ENCODE results near the gene ABLIM2.
"Not testable (repeated sequence)": the region's sequence is repeated elsewhere in the genome, so short reads cannot be mapped to it uniquely, and the experiment has no call there.

ABLIM2 gene

DNA sequence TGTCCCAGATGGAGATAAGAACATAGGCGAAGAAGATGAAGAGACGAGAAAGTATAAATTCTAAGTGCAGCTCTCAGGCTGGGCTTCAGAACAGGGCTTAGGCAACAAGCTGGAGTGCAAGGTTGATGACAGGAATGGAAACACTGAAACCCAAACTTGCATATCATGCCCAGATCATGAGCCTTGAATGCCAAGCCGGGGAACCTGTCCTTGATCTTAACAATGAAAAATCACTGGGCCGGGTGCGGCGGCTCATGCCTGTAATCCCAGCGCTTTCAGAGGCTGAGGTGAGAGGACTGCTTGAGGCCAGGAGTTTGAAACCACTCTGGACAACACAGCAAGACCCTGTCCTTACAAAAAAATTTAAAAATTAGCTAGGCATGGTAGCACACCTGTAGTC, 236.1 kb downstream of the ABLIM2 start:
- no peaks in the 10 kb centered on the region for H3K27me3 Mint-ChIP-seq (ENCODE audit: low read depth, poor library complexity)
- no peak for TF ChIP-seq CTCF (IDR thresholded peaks at IDR 0.05)
- no peak overlapping the region for H3K4me3 Mint-ChIP-seq
- H3K36me3 Mint-ChIP-seq (ENCODE audit: low read depth) = peaks cover 63% of the 10 kb centered on the region
- no peak overlapping the region for H3K27ac Mint-ChIP-seq
- no peak for DNase-seq
- H3K9me3 Mint-ChIP-seq = peaks cover 30% of the 10 kb centered on the region
- peaks cover 19% of the 10 kb centered on the region for H3K4me1 Mint-ChIP-seq

DNA sequence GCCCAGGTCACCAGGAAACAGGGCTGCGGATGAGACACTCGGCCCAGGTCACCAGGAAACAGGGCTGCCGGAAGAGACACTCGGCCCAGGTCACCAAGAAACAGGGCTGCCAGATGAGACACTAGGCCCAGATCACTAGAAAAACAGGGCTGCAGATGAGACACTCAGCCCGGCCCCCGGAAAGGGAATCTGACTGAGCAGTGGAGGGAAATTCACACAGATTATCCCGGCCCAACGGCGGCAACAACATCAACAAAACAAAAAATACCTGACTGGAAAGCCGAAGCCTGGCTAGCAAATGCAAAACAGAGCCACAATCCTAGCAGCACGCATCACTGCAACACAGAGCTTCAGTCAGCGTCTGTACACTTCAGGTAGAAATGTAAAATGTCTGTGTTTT, 239.6 kb downstream of the ABLIM2 start:
- peaks cover 7% of the 10 kb centered on the region for H3K9me3 Mint-ChIP-seq
- TF ChIP-seq CTCF (IDR thresholded peaks at IDR 0.05) = no peak
- H3K4me1 Mint-ChIP-seq = peaks cover 38% of the 10 kb centered on the region
- no peaks in the 10 kb centered on the region for H3K27me3 Mint-ChIP-seq (ENCODE audit: low read depth, poor library complexity)
- peaks cover 46% of the 10 kb centered on the region for H3K36me3 Mint-ChIP-seq (ENCODE audit: low read depth)
- H3K4me3 Mint-ChIP-seq = no peak overlapping the region
- H3K27ac Mint-ChIP-seq = peak overlapping the region; percentile 93
- no peak for DNase-seq

- H3K4me3 Mint-ChIP-seq; DNase-seq; H3K9me3 Mint-ChIP-seq; H3K27me3 Mint-ChIP-seq (ENCODE audit: low read depth, poor library complexity): not testable (repeated sequence)
- Mint-ChIP-seq H3K36me3 (ENCODE audit: low read depth) (peaks cover 38% of the 10 kb centered on the region), H3K4me1 (peaks cover 38% of the 10 kb centered on the region), H3K27ac (peak overlapping the region; percentile 77)
Measured at GRCh38 chr4:7918187-7918586, 240.4 kb downstream of the ABLIM2 start.

DNA sequence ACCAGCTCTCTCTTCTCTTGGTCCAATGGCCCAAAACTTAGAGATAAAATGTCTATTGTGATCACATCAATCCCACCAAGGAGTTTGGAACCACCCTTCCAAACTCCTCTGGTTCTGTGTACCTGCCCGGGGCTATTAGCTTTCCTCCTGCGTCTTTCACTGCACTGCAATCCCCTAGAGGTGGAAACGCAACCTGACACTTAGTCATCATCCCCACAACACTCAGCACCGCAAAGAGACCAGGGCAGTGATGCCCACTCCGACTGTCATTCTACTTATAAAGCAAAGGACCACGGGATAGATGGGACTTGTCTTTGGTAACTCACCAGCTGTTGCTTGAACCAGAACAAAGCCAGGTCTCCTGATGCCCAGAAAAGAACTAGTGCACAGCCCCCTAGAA, 240.9 kb downstream of the ABLIM2 start:
- Mint-ChIP-seq H3K27me3 (ENCODE audit: low read depth, poor library complexity) (no peaks in the 10 kb centered on the region), H3K27ac (peak overlapping the region; percentile 77), H3K4me3 (no peak overlapping the region), H3K4me1 (peaks cover 39% of the 10 kb centered on the region), H3K36me3 (ENCODE audit: low read depth) (peaks cover 33% of the 10 kb centered on the region), H3K9me3 (peaks cover 7% of the 10 kb centered on the region)
- no peak for DNase-seq
- TF ChIP-seq CTCF (IDR thresholded peaks at IDR 0.05) = no peak

DNA sequence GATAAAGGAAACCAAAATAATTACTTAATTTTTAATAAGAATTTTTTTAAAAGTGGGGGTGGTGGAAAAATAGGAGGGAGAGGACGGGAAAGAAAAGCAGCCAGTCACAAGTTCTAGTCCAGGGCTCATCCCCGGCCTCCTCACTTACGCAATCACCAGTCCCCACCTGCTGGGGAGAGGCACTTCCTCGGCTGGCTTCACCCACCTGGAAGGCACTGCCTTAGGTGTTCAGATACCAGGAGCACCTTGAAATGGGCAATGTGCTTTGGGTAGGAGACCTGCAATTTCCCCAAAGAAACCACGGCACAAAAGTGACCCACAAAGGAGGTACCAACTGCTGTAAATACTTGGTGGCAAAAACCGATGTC, 242.8 kb downstream of the ABLIM2 start:
- no peak for DNase-seq
- H3K36me3 Mint-ChIP-seq (ENCODE audit: low read depth) = peaks cover 28% of the 10 kb centered on the region
- TF ChIP-seq CTCF (IDR thresholded peaks at IDR 0.05) = no peak
- H3K4me1 Mint-ChIP-seq = peaks cover 57% of the 10 kb centered on the region
- peaks cover 7% of the 10 kb centered on the region for H3K9me3 Mint-ChIP-seq
- H3K27ac Mint-ChIP-seq = no peak overlapping the region
- H3K27me3 Mint-ChIP-seq (ENCODE audit: low read depth, poor library complexity) = no peaks in the 10 kb centered on the region
- H3K4me3 Mint-ChIP-seq = no peak overlapping the region
